ENCODE data around the gene KIF9.
"Not testable (repeated sequence)": the region's sequence is repeated elsewhere in the genome, so short reads cannot be mapped to it uniquely, and the experiment has no call there.

The KIF9 gene

GRCh38 chr3:47265725-47266428 is 16.7 kb downstream of the KIF9 start:
- H3K27ac ChIP-seq: no peak overlapping the region
- H3K36me3 ChIP-seq (ENCODE audit: control insufficient read depth, insufficient read depth, low read length): no peaks in the 10 kb centered on the region
- no peaks in the 10 kb centered on the region for H3K9me3 ChIP-seq (ENCODE audit: control insufficient read depth, low read length)
- H3K79me2 ChIP-seq: no peaks in the 10 kb centered on the region
- no peak overlapping the region for H3K4me2 ChIP-seq (ENCODE audit: low read length)
- H3K4me1 ChIP-seq: no peaks in the 10 kb centered on the region
- H3K4me3 ChIP-seq (ENCODE audit: low read depth, low read length): no peak overlapping the region
- no peak for TF ChIP-seq CTCF (IDR thresholded peaks at IDR 0.05)
- no peaks in the 10 kb centered on the region for H3K27me3 ChIP-seq (ENCODE audit: control insufficient read depth, insufficient read depth, low read length)
- no peak overlapping the region for H3K9ac ChIP-seq
- H2AFZ ChIP-seq: no peak overlapping the region

- Histone ChIP-seq H3K79me2 (no peaks in the 10 kb centered on the region), H3K4me3 (ENCODE audit: low read depth, low read length) (no peak overlapping the region), H3K4me2 (ENCODE audit: low read length) (no peak overlapping the region), H3K9ac (no peak overlapping the region), H3K36me3 (ENCODE audit: control insufficient read depth, insufficient read depth, low read length) (no peaks in the 10 kb centered on the region), H2AFZ (no peak overlapping the region), H3K4me1 (no peaks in the 10 kb centered on the region), H3K9me3 (ENCODE audit: control insufficient read depth, low read length) (no peaks in the 10 kb centered on the region), H3K27me3 (ENCODE audit: control insufficient read depth, insufficient read depth, low read length) (no peaks in the 10 kb centered on the region), H3K27ac (no peak overlapping the region)
- TF ChIP-seq CTCF (IDR thresholded peaks at IDR 0.05): no peak
Measured at GRCh38 chr3:47265008-47265407, 17.6 kb downstream of the KIF9 start.

- H3K27ac ChIP-seq: no peak overlapping the region
- H2AFZ ChIP-seq: no peak overlapping the region
- H3K4me2 ChIP-seq (ENCODE audit: low read length): no peak overlapping the region
- no peak for TF ChIP-seq CTCF (IDR thresholded peaks at IDR 0.05)
- H3K9me3 ChIP-seq (ENCODE audit: control insufficient read depth, low read length): no peaks in the 10 kb centered on the region
- H3K27me3 ChIP-seq (ENCODE audit: control insufficient read depth, insufficient read depth, low read length): no peaks in the 10 kb centered on the region
- no peak overlapping the region for H3K9ac ChIP-seq
- no peak overlapping the region for H3K4me3 ChIP-seq (ENCODE audit: low read depth, low read length)
- H3K36me3 ChIP-seq (ENCODE audit: control insufficient read depth, insufficient read depth, low read length): no peaks in the 10 kb centered on the region
- H3K79me2 ChIP-seq: no peaks in the 10 kb centered on the region
- H3K4me1 ChIP-seq: no peaks in the 10 kb centered on the region
Measured at GRCh38 chr3:47261301-47261700, 21.3 kb downstream of the KIF9 start.

GRCh38 chr3:47260605-47261004 is 22.0 kb downstream of the KIF9 start:
- Histone ChIP-seq H3K27ac (no peak overlapping the region), H3K4me3 (ENCODE audit: low read depth, low read length) (no peak overlapping the region), H2AFZ (no peak overlapping the region), H3K79me2 (no peaks in the 10 kb centered on the region), H3K4me2 (ENCODE audit: low read length) (no peak overlapping the region), H3K9ac (no peak overlapping the region), H3K4me1 (no peaks in the 10 kb centered on the region), H3K36me3 (ENCODE audit: control insufficient read depth, insufficient read depth, low read length) (no peaks in the 10 kb centered on the region), H3K9me3 (ENCODE audit: control insufficient read depth, low read length) (no peaks in the 10 kb centered on the region), H3K27me3 (ENCODE audit: control insufficient read depth, insufficient read depth, low read length) (no peaks in the 10 kb centered on the region)
- no peak for TF ChIP-seq CTCF (IDR thresholded peaks at IDR 0.05)

- no peak overlapping the region for H3K27ac ChIP-seq
- H3K4me3 ChIP-seq (ENCODE audit: low read depth, low read length): no peak overlapping the region
- H2AFZ ChIP-seq: no peak overlapping the region
- H3K4me1 ChIP-seq: no peaks in the 10 kb centered on the region
- no peak for TF ChIP-seq CTCF (IDR thresholded peaks at IDR 0.05)
- H3K79me2 ChIP-seq: no peaks in the 10 kb centered on the region
- no peak overlapping the region for H3K9ac ChIP-seq
- no peaks in the 10 kb centered on the region for H3K9me3 ChIP-seq (ENCODE audit: control insufficient read depth, low read length)
- no peak overlapping the region for H3K4me2 ChIP-seq (ENCODE audit: low read length)
- H3K36me3 ChIP-seq (ENCODE audit: control insufficient read depth, insufficient read depth, low read length): no peaks in the 10 kb centered on the region
- H3K27me3 ChIP-seq (ENCODE audit: control insufficient read depth, insufficient read depth, low read length): no peaks in the 10 kb centered on the region
Measured at GRCh38 chr3:47259114-47259513, 23.5 kb downstream of the KIF9 start.

- not testable (repeated sequence) for H3K9me3 ChIP-seq (ENCODE audit: control insufficient read depth, low read length); H3K4me2 ChIP-seq (ENCODE audit: low read length); H3K36me3 ChIP-seq (ENCODE audit: control insufficient read depth, insufficient read depth, low read length); H3K9ac ChIP-seq; H2AFZ ChIP-seq; H3K4me1 ChIP-seq; H3K27me3 ChIP-seq (ENCODE audit: control insufficient read depth, insufficient read depth, low read length); H3K4me3 ChIP-seq (ENCODE audit: low read depth, low read length); H3K27ac ChIP-seq; H3K79me2 ChIP-seq
Measured at GRCh38 chr3:47256331-47256730, 26.3 kb downstream of the KIF9 start.
